SHP77 treated with DMSO at 0.1 percent for 48 hours (cell line): ENCODE results near the gene HDAC4.

ENCODE experiments used
- DNase-seq: peaks from one replicate; lab custom pipeline; 2025; lab: John Stamatoyannopoulos, UW

The HDAC4 gene

GRCh38 chr2:239253701-239254436 lies 147.0 kb downstream of the HDAC4 start:
- DNase-seq, result no peak

GRCh38 chr2:239253264-239253663 lies 147.6 kb downstream of the HDAC4 start:
- no peak for DNase-seq

- peak; percentile 86 for DNase-seq
These were observed 148.0 kb downstream of the HDAC4 start for GRCh38 chr2:239252801-239253200.

- no peak for DNase-seq
These were observed 148.4 kb downstream of the HDAC4 start for GRCh38 chr2:239252393-239252792.

- DNase-seq, result no peak
These were observed 148.8 kb downstream of the HDAC4 start for GRCh38 chr2:239251971-239252370.

- no peak for DNase-seq
These were observed 150.4 kb downstream of the HDAC4 start for GRCh38 chr2:239250216-239251081.

GRCh38 chr2:239249776-239250175 lies 151.0 kb downstream of the HDAC4 start:
- DNase-seq, result peak; percentile 27

- no peak for DNase-seq
These were observed 151.8 kb downstream of the HDAC4 start for GRCh38 chr2:239249048-239249447.

- no peak for DNase-seq
These were observed 153.2 kb downstream of the HDAC4 start for GRCh38 chr2:239247401-239248245.

- DNase-seq, result peak; percentile 90
These were observed 154.1 kb downstream of the HDAC4 start for GRCh38 chr2:239246723-239247122.

- no peak for DNase-seq
These were observed 154.7 kb downstream of the HDAC4 start for GRCh38 chr2:239245872-239246721.

- DNase-seq, result no peak
These were observed 155.7 kb downstream of the HDAC4 start for GRCh38 chr2:239245107-239245506.

- DNase-seq, result no peak
These were observed 156.2 kb downstream of the HDAC4 start for GRCh38 chr2:239244625-239245024.

- DNase-seq, result no peak
These were observed 159.3 kb downstream of the HDAC4 start for GRCh38 chr2:239241431-239241960.

GRCh38 chr2:239240414-239240881 lies 160.4 kb downstream of the HDAC4 start:
- DNase-seq, result no peak

GRCh38 chr2:239239607-239240413 lies 161.0 kb downstream of the HDAC4 start:
- DNase-seq, result no peak

GRCh38 chr2:239238839-239239606 lies 161.8 kb downstream of the HDAC4 start:
- DNase-seq, result no peak

- DNase-seq, result no peak
These were observed 162.4 kb downstream of the HDAC4 start for GRCh38 chr2:239238381-239238780.

GRCh38 chr2:239236808-239237205 lies 164.0 kb downstream of the HDAC4 start:
- no peak for DNase-seq
